ENCODE results near the gene EPHB1.
"Not testable (repeated sequence)": the region's sequence is repeated elsewhere in the genome, so short reads cannot be mapped to it uniquely, and the experiment has no call there.

Gene EPHB1

GRCh38 chr3:135012101-135012500 lies 217.0 kb downstream of the EPHB1 start:
- DNase-seq, result no peak

- no peak for DNase-seq
These were observed 218.1 kb downstream of the EPHB1 start for GRCh38 chr3:135013206-135013605.

GRCh38 chr3:135014566-135014965 lies 219.5 kb downstream of the EPHB1 start:
- DNase-seq, result no peak

- peak; percentile 84 for DNase-seq
These were observed 222.2 kb downstream of the EPHB1 start for GRCh38 chr3:135017003-135017893.

- DNase-seq, result no peak
These were observed 223.3 kb downstream of the EPHB1 start for GRCh38 chr3:135018149-135018923.

GRCh38 chr3:135020181-135020580 lies 225.1 kb downstream of the EPHB1 start:
- DNase-seq, result no peak

GRCh38 chr3:135023996-135024658 lies 229.1 kb downstream of the EPHB1 start:
- no peak for DNase-seq

- DNase-seq, result peak; percentile 53
These were observed 235.9 kb downstream of the EPHB1 start for GRCh38 chr3:135030768-135031615.

GRCh38 chr3:135033737-135034136 lies 238.7 kb downstream of the EPHB1 start:
- DNase-seq, result no peak

GRCh38 chr3:135034291-135034768 lies 239.3 kb downstream of the EPHB1 start:
- peak; percentile 85 for DNase-seq

GRCh38 chr3:135034891-135035440 lies 239.9 kb downstream of the EPHB1 start:
- DNase-seq, result no peak

GRCh38 chr3:135038186-135038585 lies 243.1 kb downstream of the EPHB1 start:
- no peak for DNase-seq

- not testable (repeated sequence) for DNase-seq
These were observed 244.5 kb downstream of the EPHB1 start for GRCh38 chr3:135039536-135039935.

GRCh38 chr3:135040321-135041240 lies 245.5 kb downstream of the EPHB1 start:
- no peak for DNase-seq

GRCh38 chr3:135041601-135042000 lies 246.5 kb downstream of the EPHB1 start:
- DNase-seq, result no peak

- DNase-seq, result no peak
These were observed 252.0 kb downstream of the EPHB1 start for GRCh38 chr3:135047061-135047460.

GRCh38 chr3:135050536-135050935 lies 255.5 kb downstream of the EPHB1 start:
- DNase-seq, result no peak

GRCh38 chr3:135051409-135051973 lies 256.4 kb downstream of the EPHB1 start:
- no peak for DNase-seq

- DNase-seq, result no peak
These were observed 260.4 kb downstream of the EPHB1 start for GRCh38 chr3:135055449-135055848.

GRCh38 chr3:135056084-135056730 lies 261.1 kb downstream of the EPHB1 start:
- DNase-seq, result no peak

All from NCI-H1105 (cell line).